HG02870 (cell line): Measurements from ENCODE around the gene TFF2.

Source experiments
- ATAC-seq: cut with Tn5 transposase; IDR thresholded peaks from one replicate; pipeline ENCODE4 v1.9.1; 2021; ENCODE audit warnings: mild to moderate bottlenecking, moderate library complexity; ENCODE audit not compliant: unreplicated experiment

Gene TFF2

DNA sequence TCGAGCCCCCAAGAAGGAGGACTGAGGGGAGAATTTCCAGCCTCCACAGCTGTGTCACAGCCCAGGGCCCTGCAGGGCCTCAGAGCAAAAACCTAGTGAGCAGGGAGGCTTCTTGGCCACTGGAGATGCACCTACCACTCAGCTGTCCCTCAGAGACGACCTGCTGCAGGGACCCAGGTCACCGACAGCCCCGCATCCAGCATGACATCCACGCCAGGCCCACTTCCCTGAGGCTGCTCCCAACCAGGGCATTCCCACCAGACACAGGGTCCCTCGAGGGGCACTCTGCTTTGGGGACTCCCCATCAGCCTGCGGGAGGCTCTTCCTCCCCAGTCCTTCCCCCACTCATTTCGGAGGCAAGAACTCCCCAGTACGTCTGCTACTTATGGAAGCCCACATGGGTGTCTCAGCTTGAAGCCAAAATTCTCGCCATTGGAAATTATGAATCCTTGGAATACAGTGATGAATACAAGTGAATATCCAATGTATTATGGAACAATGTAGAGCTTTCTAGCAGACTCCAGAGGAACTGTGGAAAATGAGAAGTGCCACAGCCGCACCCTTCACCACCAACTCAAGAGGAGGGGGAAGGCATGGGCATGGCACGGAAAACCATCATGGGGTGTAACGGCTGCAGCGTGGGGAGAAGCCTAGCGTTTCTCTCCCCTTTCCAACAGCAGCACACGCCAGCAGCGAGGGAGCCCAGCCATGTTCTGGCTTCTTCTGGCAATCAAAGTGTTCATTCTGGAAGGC, 42.5 kb downstream of the TFF2 start:
- ATAC-seq: no peak

DNA sequence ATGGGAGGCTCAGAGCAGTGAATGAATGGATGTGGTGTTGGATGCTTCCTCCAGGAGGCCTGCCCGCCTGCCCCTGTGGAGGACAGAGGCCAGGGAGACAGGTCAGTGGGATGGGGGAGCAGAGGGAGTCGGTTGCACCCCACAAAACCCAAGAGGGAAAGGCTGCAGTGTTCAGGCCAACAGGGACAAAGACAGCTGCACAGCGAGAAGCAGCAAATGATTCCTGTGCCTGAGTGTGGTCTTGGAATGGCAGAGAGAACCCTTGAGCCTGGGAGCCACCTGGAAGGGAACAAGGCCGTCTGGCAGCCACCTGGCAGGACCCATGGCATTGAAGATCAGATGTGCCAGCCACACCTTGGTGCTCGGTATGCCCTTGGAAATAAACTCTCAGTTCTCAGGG, 43.7 kb downstream of the TFF2 start:
- no peak for ATAC-seq

DNA sequence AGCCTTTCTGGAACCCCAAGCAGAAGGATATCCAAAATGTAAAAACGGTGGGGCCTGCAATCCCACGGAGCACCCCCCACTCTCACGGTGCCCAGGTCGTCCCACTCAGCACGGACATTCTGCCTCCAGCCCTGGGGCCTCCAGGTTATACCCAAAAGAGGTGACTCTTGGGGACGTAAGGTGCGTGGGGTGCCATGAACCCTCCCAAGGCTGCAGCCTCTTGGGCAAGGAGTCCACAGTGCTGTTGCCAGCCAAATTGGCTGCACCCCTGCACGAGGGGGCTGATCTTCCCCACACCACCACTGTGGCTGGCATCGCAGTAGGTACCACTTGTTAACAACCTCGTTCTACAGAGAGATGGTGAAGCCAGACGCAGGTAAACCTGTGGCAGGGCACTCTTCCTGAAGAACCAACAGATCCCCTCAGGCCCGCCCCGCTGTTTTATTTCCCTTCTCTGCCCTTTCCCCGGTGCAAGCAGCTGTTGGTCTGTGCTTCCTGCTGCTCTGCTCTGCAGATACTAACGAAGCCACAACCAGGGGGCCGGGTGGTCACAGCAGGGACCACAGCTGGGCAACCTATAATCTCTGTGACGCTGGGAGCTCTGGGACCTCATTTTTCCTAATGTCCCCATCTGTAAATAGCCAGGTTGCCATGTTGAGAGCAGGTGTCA, 44.3 kb downstream of the TFF2 start:
- ATAC-seq: no peak

DNA sequence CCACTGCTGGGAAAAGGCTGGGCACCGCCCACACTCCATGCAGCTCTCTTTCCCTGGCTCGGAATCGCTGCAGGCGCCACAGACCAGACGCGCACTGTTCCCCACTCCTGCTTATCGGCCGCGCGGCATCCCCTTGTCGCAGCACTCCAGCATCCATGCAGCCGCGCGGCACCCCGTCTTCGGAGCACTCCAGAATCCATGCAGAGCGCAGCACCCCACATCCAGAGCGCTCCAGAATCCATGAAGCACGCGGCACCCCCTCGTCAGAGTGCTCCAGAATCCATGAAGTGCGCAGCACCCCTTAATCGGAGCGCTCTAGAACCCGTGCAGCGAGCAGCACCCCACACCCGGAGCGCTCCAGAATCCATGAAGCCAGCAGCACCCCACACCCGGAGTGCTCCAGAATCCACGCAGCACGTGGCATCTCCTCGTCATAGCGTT, 45.1 kb downstream of the TFF2 start:
- ATAC-seq: no peak

DNA sequence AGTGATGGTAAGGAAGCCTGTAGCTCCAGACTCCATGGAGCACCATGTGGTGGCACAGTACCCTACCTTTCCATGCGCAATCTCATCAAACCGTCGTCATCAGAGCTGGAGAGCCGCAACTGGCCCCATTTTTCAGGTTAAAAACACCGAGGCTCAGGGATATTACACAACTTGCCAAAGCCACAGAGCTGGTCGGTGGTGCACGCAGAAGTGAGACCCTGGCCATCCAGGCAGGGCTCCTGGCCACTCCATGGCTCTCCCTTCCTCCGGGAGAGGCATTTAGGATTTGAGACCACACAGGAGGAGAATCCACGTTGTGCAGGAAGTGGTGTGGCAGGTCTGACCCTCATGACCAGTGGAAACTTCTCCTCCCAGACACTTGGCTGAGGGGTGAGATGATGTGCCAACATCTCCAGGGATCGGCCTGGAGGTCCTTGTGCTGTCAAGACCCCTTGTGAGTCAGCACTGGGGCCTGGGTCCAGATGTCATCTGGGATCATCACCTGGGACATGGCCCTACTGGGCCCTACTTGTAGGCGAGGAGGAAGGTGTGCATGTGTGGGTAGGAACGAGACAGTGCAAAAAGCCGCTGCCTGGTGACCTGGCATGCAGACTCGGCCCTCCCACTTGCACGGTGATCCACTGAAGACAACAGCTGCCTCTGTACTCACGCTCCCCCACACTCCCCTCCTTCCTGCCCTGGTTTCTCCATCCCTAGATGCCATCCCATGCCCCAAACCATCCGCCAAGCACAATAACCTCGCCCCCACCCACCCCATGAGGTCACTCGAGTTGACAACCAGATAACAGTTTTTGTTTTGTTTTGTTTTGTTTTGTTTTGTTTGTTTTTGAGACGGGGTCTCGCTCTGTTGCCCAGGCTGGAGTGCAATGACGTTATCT, 46.0 kb downstream of the TFF2 start:
- ATAC-seq: no peak

DNA sequence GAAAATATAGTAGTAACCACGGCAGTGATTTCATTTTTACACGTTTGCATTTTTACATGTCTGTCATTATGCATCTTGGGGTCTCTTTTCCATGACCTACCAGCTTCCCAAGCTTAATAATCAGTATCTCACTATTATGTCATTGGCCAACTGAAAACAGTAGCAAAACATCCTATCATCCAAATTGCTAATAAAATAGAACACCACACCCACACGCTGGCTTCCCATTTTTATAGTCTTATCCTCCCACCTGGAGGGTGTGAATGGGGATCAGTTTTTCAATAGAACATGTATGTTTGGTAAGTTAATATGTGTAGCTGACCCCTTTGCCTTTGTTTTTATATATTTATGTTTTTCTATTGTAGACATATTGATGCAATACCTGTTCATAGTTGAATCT, 47.4 kb downstream of the TFF2 start:
- ATAC-seq: no peak

DNA sequence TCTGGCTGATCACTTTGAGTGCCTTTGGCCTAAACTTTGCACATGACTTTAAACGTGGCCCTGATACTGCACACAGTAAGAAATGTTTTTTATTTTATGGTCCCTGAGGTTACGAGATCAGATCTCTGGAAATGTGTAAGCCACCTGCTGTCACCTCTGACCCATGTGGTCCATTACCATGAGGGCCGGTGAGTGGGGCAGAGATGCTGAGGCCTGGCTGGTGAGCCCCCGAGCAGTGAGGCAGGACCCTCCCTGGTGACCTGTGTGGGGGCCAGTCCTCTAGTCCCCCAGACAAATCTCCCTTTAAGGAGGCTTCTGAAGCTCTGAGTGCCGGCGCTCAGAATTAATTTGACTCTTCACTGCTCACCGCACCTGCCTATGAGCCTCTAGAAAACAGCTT, 48.0 kb downstream of the TFF2 start:
- no peak for ATAC-seq

DNA sequence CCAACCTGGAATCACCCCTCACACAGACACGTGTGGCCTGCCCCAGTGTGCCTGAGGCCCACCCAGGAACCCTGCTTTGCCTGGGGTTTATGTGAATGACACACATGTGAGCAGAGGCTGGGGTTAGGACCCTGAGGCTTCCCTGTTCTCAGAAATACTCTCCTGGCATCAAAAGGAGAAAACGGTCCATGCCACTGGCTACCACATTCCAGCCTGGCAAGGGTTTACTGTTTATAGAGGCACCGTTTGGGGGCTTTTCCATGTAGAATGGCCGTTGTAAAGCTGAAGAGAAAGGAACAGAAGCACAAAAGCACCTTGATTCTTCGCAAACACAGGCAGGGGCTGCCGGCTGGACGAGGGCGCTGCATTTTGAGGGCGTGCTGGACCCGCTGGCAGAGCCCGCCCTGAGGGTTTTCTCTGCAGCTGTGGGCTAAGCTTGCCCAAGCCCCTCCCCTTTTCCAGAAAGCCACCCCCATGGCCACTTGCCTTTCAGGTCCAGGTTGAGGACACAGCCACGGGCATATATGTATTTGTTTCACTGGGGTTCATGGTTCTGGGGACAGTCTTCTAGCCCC, 48.6 kb downstream of the TFF2 start:
- no peak for ATAC-seq

DNA sequence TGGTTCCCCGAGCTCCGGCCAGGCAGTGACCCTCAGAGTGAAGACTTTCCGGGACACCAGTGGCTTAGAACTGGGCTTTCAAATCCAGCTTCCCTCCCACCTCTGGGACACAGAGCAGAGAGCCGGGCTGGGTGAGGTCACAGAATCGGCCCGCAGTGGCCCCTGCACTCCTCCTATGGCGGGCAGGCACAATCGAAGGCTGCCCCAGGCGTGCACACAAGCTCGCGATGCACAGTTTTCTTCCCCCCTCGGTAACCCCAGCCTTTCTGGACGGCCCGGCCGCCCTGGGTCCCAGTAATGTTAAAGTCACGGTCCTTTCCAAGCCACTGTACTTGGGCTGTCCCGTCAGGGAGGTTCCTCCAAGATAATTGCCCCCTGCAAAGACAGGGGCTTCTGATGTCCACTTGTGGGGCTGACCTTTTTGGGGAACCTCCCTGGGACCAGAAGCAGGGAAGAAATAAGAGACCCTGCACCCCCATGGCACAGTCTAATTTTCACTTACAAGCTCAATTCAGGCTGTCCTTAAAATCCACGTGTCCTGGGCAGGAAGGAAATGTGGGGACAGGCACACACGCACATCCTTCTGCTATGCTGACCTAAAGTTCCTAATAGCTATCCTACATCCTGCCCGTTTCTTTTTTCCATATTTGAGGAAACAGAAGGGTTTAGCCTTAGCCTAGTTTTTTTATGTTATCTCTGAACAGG, 49.3 kb downstream of the TFF2 start:
- ATAC-seq: no peak

DNA sequence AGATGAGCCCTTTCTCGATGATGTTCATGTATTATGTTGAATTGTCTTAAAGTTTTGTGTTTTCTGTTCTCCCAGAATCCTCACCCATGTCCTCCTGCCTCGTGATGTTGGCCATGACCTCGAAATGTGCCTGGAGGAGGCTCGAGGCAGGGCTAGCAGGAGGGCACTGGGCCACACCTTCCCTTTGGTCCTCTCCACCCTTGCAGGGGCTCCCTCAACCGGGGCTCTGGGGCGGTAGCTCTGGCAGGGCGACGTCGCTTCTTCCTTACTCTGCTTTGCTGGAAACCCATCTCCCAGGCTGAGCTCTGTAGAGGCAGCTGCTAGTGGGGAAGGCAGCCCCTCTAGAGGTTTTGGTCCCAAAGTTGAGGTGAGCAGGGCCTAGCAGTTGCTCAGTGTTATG, 49.8 kb downstream of the TFF2 start:
- no peak for ATAC-seq

DNA sequence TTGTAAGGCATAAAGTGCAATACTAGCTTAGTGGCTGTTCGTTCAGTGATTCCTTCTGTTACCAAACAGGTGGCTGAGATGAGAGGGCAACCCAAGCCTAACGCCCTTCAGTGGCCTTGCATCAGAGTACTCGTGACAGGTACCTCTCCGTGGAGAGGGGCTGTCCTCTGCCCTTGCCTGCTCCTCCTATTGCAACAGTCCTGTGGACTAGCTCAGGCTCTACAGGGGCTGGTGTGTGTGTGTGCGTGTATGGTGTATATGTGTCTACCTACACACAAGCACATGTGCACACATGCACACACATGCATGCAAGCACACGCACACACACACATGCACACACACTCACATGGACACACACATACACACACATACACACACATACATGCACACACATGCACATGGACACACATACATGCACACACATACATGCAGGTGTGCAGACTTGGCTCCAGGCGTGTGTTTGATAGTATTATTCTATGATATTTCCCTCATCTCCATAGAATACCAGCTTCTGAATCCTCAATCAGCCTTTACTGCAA, 50.7 kb downstream of the TFF2 start:
- no peak for ATAC-seq

DNA sequence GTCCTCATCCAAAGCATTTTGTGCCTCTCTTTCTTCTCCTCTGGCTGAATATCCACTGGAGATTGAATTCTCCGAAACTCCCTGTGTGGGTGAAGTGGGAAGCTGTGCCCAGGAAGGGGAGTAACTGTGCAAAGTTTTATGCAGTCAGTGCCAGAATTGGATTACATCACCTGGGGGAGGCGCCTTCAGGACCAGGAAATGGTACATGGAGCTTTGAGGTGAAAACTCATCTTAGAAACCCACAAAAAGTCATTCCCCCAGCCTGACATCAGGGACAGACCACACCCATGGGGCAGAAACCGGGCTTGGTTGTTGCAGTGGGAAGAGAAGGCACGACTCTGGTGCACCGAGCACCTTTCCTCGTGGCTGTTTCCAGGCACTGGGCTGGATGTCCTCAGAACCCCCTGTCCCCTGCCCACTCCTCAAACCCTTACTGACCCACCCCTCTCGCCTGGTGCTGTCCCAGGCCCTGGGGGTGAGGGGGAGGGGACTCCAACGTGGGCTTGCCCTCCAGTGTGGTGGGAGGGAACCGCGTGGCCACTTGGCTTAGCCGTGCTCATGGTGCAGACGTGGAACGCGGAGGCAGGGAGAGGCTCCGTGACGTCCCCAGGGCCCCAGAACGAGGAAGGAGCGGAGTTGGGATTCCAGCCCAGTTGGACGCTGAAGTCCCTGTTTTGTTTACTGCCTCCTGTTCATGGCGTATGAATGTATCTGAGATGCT, 51.3 kb downstream of the TFF2 start:
- no peak for ATAC-seq

DNA sequence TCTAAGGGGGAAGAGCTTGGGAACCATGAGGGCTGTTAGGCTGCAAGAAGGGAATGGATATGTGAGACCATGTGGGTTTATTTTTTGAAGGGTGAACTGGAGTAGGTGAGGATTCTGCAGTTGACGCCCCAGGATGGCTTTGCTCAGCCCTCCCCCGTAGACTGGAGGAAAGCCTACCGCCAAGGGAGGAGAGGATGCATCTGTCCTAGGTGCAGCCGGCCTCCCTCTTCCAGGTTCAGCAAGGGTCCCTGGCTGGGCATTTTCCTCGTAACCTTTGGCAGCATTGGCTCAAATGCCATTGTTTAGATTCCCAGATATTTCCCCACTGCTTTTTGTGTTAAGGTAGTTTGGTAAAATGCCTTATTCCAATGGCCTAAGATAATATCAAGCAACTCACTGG, 52.1 kb downstream of the TFF2 start:
- ATAC-seq: no peak

DNA sequence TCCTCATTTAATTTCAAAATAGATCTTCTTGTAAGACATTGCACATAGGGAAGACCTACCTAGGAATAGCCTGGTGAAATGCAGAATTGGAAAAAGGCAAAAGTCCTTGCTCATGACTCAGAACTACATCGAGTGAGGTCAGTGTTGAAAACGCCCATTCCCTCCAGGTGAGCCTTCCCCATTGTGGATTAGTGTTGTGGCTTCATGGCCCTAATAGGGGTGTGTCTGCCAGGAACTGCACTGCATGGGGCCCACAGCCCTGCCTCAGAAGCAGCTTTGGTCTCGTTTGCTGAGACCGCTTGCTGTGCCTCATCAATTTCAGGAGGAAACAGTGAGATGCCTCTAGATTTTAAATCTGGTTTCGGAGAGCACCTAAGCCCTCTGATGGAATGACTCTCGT, 52.6 kb downstream of the TFF2 start:
- ATAC-seq: no peak

DNA sequence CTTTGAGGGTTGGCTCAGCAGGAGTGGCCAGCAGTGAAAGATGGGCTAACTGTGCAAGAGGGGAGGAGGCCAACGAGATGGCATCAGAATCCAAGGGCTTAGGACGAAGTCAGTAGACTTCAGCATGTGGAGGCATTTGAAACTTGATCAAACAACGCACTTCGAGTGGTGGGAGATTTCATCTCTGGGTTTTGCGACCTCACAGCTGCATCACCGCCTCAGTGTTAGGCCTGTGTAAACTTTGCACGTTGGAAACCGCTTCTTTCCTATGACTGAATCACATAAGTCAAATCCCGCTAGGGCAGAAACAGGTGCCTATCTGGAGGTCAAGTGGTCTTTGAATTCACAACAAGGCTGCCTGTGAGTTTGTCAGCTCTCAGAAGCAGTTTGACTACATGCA, 53.4 kb downstream of the TFF2 start:
- ATAC-seq: no peak

DNA sequence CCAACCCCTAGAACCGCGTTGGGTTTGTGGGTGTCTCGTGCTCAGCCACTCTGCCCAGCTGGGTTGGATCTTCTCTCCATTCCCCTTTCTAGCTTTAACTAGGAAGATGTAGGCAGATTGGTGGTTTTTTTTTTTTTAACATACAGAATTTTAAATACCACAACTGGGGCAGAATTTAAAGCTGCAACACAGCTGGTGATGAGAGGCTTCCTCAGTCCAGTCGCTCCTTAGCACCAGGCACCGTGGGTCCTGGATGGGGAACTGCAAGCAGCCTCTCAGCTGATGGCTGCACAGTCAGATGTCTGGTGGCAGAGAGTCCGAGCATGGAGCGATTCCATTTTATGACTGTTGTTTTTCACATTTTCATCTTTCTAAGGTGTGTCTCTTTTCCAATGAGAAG, 54.3 kb downstream of the TFF2 start:
- no peak for ATAC-seq
